DND-41 (cell line): ENCODE measurements around the gene PILRB.
"Not testable (repeated sequence)": the region's sequence is repeated elsewhere in the genome, so short reads cannot be mapped to it uniquely, and the experiment has no call there.

Experiments
- EZH2 ChIP-seq: IDR thresholded peaks from 3 replicates; pipeline ENCODE4 v1.6.1; 2012; ENCODE audit warnings: borderline replicate concordance, low read depth, mild to moderate bottlenecking, moderate library complexity, low read length, inconsistent platforms; ENCODE audit not compliant: severe bottlenecking
- TF ChIP-seq, protein P1 (sequence below): IDR thresholded peaks from 2 replicates; pipeline ENCODE4 v1.5.1; 2012; ENCODE audit warnings: borderline replicate concordance, low read length, moderate library complexity, mild to moderate bottlenecking; ENCODE audit not compliant: poor library complexity, severe bottlenecking; ENCODE audit errors: extremely low read depth

DNA sequence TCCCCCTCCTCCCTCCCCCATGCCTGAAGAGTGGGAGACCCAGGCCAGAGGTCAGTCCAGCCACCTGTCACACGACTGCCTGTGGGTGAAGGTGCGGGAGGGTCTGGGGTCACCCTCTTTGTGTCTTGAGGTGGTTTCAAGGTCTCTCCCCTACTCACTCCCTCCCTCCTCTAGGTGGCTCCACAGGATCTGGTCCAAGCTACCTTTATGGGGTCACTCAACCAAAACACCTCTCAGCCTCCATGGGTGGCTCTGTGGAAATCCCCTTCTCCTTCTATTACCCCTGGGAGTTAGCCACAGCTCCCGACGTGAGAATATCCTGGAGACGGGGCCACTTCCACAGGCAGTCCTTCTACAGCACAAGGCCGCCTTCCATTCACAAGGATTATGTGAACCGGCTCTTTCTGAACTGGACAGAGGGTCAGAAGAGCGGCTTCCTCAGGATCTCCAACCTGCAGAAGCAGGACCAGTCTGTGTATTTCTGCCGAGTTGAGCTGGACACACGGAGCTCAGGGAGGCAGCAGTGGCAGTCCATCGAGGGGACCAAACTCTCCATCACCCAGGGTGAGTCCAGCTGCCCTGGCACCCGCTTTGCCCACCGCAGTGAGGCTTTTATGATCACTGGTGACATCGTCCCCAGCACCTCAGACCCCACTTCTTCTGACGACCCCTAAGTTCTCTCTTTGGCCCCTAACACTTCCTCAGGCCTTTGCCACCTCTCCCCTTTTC lies 16.1 kb downstream of the PILRB start:
- TF ChIP-seq, protein P1, sequence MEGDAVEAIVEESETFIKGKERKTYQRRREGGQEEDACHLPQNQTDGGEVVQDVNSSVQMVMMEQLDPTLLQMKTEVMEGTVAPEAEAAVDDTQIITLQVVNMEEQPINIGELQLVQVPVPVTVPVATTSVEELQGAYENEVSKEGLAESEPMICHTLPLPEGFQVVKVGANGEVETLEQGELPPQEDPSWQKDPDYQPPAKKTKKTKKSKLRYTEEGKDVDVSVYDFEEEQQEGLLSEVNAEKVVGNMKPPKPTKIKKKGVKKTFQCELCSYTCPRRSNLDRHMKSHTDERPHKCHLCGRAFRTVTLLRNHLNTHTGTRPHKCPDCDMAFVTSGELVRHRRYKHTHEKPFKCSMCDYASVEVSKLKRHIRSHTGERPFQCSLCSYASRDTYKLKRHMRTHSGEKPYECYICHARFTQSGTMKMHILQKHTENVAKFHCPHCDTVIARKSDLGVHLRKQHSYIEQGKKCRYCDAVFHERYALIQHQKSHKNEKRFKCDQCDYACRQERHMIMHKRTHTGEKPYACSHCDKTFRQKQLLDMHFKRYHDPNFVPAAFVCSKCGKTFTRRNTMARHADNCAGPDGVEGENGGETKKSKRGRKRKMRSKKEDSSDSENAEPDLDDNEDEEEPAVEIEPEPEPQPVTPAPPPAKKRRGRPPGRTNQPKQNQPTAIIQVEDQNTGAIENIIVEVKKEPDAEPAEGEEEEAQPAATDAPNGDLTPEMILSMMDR, result peak; percentile 37
- TF ChIP-seq EZH2, result not testable (repeated sequence)
